K562 (cell line): Measurements from ENCODE around the gene MLX. TPM values are rescaled to one million over a fixed set of nuclear protein-coding genes. Genes with fewer than 3 reads are reported as not detected.

Source experiments
- GATAD2B ChIP-seq: fragments of 450-650 bp; IDR thresholded peaks from 2 replicates; pipeline ENCODE4 v1.6.1; 2017; ENCODE audit warnings: mild to moderate bottlenecking, borderline replicate concordance
- JUND ChIP-seq, 2 experiments: IDR thresholded peaks; 2 replicates in 1 of 2; 3 replicates in 1 of 2; pipeline ENCODE4 v1.6.1; 2011; ENCODE audit warnings: borderline replicate concordance in 2 of 2, low read depth in 2 of 2, low read length in 2 of 2, improper control_type of control experiment in 1 of 2, missing biosample characterization in 1 of 2, missing genetic modification characterization in 1 of 2, missing genetic modification reagents in 1 of 2
- KLF6 ChIP-seq: fragments of 250-450 bp; sonication (Bioruptor Pico); IDR thresholded peaks from 2 replicates; pipeline ENCODE4 v1.4.0; 2020; ENCODE audit warnings: mild to moderate bottlenecking, moderate library complexity, borderline replicate concordance
- MTA3 ChIP-seq: fragments of 450-650 bp; formaldehyde crosslinking; IDR thresholded peaks from 2 replicates; pipeline ENCODE4 v1.6.1; 2017; ENCODE audit warnings: mild to moderate bottlenecking, borderline replicate concordance
- MYC ChIP-seq, 2 experiments: fragments of 250-450 bp in 1 of 2; sonication (Bioruptor Pico) in 1 of 2; IDR thresholded peaks; 2 replicates each; pipeline versions ENCODE4 v1.5.1 to v1.6.1; 2012 to 2021; ENCODE audit warnings: low read depth in 2 of 2, borderline replicate concordance in 1 of 2, improper control_type of control experiment in 1 of 2, low read length in 1 of 2, mild to moderate bottlenecking in 1 of 2, moderate library complexity in 1 of 2
- PURB ChIP-seq: sonication (generic); formaldehyde crosslinking; IDR thresholded peaks from 2 replicates; pipeline ENCODE4 v1.9.0; 2021; ENCODE audit warnings: low read depth, mild to moderate bottlenecking, missing genetic modification reagents
- REST ChIP-seq, 2 experiments: fragments of 450-650 bp; formaldehyde crosslinking in 1 of 2; IDR thresholded peaks; 2 replicates each; pipeline versions ENCODE4 v1.4.0 to v1.6.1; 2014 to 2020; ENCODE audit warnings: mild to moderate bottlenecking in 2 of 2, borderline replicate concordance in 1 of 2, low read depth in 1 of 2
- RFX1 ChIP-seq: fragments of 450-650 bp; IDR thresholded peaks from 2 replicates; pipeline ENCODE4 v1.6.1; 2016; ENCODE audit warnings: mild to moderate bottlenecking, moderate library complexity
- SRF ChIP-seq, 2 experiments: fragments of 250-450, 450-650 bp in 1 of 2; sonication (Bioruptor Pico) in 1 of 2; sonication (generic) in 1 of 2; formaldehyde crosslinking; IDR thresholded peaks; 2 replicates each; pipeline versions ENCODE4 v1.5.0 to v1.5.1; 2020 to 2022; ENCODE audit warnings: mild to moderate bottlenecking in 1 of 2, missing genetic modification reagents in 1 of 2
- UBTF ChIP-seq, 2 experiments: IDR thresholded peaks; 2 replicates each; pipeline ENCODE4 v1.6.1; 2012; ENCODE audit warnings: improper control_type of control experiment in 2 of 2, low read depth in 2 of 2, low read length in 2 of 2, borderline replicate concordance in 1 of 2
- ZBTB43 ChIP-seq: sonication (generic); formaldehyde crosslinking; IDR thresholded peaks from 2 replicates; pipeline ENCODE4 v1.8.0; 2023; ENCODE audit warnings: mild to moderate bottlenecking, missing genetic modification reagents
- ZNF324 ChIP-seq: fragments of 250-450 bp; sonication (Bioruptor Pico); IDR thresholded peaks from 2 replicates; pipeline ENCODE4 v1.4.0; 2020; ENCODE audit warnings: mild to moderate bottlenecking
- polyA plus RNA-seq, 8 experiments: library from polyadenylated mRNA; depleted of rRNA in 4 of 8; stranded (reverse) in 5 of 8; unstranded in 3 of 8; fragments of >200 nt; fragmentation: Nextera tagmentation in 2 of 8; fragmentation: Illumina TruSeq in 1 of 8; extraction: Ambion mirVana in 2 of 8; extraction: Trizol in 1 of 8; gene quantifications; 2 replicates each; pipeline versions ENCODE4 v1.2.1 to v1.2.3, GENCODE V29; 2011 to 2014; ENCODE audit warnings: inconsistent platforms in 1 of 8, missing spikeins in 1 of 8
- total RNA-seq, 7 experiments: library from RNA; depleted of rRNA in 6 of 7; stranded (reverse); fragments of >200 nt in 6 of 7; fragmentation: Illumina TruSeq in 2 of 7; extraction: Trizol in 2 of 7; gene quantifications; 2 replicates each; pipeline versions ENCODE4 v1.2.1 to v1.2.3, GENCODE V29; 2011 to 2021; ENCODE audit warnings: low replicate concordance in 1 of 7

MLX gene
- total and polyA plus RNA-seq, 9 of the 15 experiments (the other 6 are each of a cell fraction or from before 2014, with no cell fraction given), result 42.9 to 100 (median 58.9) TPM

GRCh38 chr17:42577532-42578281 is 10.8 kb downstream of the MLX start, which contains the start of gene PSMC3IP (continued):
- peak in 1 of 2 experiments; percentile 75; a peak in 2 of 4 replicates for TF ChIP-seq UBTF (IDR thresholded peaks at IDR 0.05; ENCODE audit: borderline replicate concordance in 1 of 2, low read depth in 2 of 2, low read length in 2 of 2)
- TF ChIP-seq ZNF324, result no peak
- no peak for TF ChIP-seq GATAD2B
- TF ChIP-seq RFX1, result peak; percentile 97
- peak in 1 of 2 experiments; percentile 81; a peak in 2 of 4 replicates for TF ChIP-seq SRF (CRISPR knock-in tag; IDR thresholded peaks at IDR 0.05)
- TF ChIP-seq MTA3, result peak; percentile 79
- TF ChIP-seq JUND (IDR thresholded peaks at IDR 0.05; ENCODE audit: borderline replicate concordance, low read depth, low read length), result peak; percentile 69; the same call in 1 of the 2 replicates
- peak; percentile 3; the same call in 1 of the 3 replicates for TF ChIP-seq JUND (tag; IDR thresholded peaks at IDR 0.05; ENCODE audit: borderline replicate concordance, low read depth, low read length)
- TF ChIP-seq PURB, result no peak
- TF ChIP-seq KLF6 (CRISPR knock-in tag), result peak; percentile 25; the same call in 1 of the 2 replicates
- peak; percentile 87 for TF ChIP-seq MYC (IDR thresholded peaks at IDR 0.05; ENCODE audit: low read depth, low read length)
- no peak for TF ChIP-seq MYC (CRISPR knock-in tag; IDR thresholded peaks at IDR 0.05; ENCODE audit: borderline replicate concordance, low read depth)
- TF ChIP-seq REST (IDR thresholded peaks at IDR 0.05; ENCODE audit: borderline replicate concordance), result peak; percentile 30; the same call in 1 of the 2 replicates
- no peak; the same call in 1 of the 2 replicates for TF ChIP-seq REST (CRISPR knock-in tag; IDR thresholded peaks at IDR 0.05; ENCODE audit: low read depth)
- TF ChIP-seq ZBTB43 (CRISPR knock-in tag), result no peak
